Right renal cortex interstitium (tissue), 3 donors: ENCODE data around the gene ART1. TPM values are rescaled to one million over a fixed set of nuclear protein-coding genes. Genes with fewer than 3 reads are reported as not detected.

Experiments used
- DNase-seq, 3 donors: peaks; one replicate each; pipeline ENCODE4 v3.0.0-alpha.2; 2013; ENCODE audit warnings: low read depth in 3 of 3, low spot score in 2 of 3
- polyA plus RNA-seq, 3 donors: library from polyadenylated mRNA; unstranded; fragments of 120-200 nt; gene quantifications; one replicate each; pipeline ENCODE4 v1.2.1, GENCODE V29; 2013; ENCODE audit not compliant: insufficient read length in 3 of 3

Gene ART1
- polyA plus RNA-seq, 3 donors = not detected

- DNase-seq = no peak
These were observed 19.2 kb downstream of the ART1 start for GRCh38 chr11:3664032-3664630.

DNA sequence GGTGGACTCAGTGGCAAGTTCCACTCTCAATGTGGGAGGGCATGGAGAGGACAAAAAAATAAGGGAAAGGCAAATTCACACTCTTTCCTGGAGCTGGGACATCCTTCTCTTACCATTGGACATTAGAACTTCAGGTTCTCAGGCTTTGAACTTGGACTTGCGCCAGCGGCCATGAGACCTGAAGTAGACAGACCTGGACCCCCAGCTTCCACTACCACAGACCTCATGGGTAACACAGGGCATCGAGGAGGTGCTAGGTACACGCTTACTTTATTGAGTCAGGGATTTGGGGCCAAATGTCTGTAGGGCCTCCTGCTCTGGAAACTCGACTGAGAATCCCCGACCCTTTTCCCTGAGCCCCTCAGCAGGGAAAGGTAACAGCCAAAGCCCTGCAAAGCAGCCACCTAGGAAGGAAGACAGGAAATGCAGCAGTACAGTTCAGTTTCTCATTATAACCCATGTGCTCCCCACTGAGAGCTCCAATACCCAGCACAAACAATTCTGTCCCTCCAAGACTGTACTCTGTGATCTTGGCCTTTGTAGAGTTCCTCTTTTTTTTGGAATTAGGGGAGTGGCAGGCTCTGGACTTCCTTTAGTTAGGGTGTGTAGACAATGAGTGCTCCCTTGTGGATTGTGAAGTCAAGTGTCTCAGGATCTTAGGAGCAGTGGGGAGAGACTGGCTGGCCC, 20.6 kb downstream of the ART1 start:
- no peak for DNase-seq

GRCh38 chr11:3666023-3666530, 21.1 kb downstream of the ART1 start:
- DNase-seq = no peak

- DNase-seq = no peak
These were observed 22.5 kb downstream of the ART1 start for GRCh38 chr11:3667149-3668035.

GRCh38 chr11:3669128-3669527, 24.2 kb downstream of the ART1 start:
- no peak for DNase-seq

GRCh38 chr11:3669742-3670183, 24.8 kb downstream of the ART1 start:
- DNase-seq = no peak

DNA sequence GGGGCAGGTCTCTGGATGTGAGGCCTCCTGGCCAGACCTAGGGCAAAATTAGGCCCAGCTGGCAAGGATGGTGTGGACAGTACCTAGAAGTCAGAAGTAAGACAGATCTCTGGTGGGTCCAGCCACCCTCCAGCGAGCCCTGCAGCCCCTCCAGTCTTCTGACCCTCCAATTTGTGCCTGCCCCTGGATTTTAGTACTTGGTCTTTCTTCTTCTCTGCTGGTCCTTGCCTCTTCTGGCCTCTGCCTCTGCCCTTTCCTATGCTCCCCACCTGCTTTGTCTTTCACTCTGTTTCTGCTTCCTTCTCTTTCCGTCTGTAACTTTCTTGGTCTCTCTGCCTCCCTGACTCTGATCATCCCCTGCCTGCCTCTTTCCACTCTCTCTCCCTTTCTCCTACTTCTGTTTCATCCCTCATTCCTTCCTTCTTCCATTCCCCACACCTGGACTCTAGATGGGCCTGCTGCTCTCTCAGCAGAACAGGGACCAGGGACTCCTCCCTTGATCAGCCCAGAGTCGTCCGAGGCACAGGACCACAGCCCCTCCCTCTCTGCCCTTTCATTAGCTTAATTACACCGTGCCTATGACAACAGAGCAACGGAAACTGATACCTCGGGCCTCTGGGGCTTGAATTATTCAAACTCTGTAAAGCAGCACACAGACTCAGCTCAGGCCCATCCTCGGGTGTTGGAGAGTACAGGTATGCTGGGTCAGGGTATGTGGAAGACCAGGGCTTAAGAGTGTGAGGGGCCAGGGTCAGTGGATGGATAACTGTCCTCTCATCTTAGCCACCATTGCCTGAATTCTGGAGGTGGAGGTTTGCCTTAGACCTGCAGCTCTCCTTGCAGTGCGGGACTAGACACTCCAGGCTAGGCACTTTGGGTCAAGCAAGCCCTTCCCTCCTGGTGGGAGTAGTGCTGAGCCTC, 26.7 kb downstream of the ART1 start, which contains the start of gene CHRNA10:
TSS of gene CHRNA10 (minus strand) at position 51 of the 921 bp plus-strand sequence. CDS start 72 bp downstream, outside the sequence.
- peak in 2 of 3 donors; percentile 8 to 21 for DNase-seq

DNA sequence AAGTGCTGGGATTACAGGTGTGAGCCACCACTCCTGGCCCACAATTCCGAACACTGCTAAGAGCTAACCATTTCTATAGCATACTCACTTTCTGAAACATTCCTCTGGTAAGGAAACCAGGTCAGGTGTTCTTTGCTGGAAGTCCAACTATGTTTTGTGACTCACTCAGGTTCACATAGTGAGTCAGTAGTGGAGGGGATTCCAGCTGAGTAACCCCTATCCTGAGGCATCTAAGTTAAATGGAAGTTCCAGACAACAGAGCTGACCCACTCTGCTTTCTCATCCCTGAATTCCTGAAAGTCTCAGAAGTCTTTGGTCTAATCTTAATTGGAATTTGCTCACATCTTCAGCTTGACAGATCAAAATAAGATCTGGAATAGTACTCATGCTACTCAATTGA, 29.3 kb downstream of the ART1 start:
- DNase-seq = no peak

DNA sequence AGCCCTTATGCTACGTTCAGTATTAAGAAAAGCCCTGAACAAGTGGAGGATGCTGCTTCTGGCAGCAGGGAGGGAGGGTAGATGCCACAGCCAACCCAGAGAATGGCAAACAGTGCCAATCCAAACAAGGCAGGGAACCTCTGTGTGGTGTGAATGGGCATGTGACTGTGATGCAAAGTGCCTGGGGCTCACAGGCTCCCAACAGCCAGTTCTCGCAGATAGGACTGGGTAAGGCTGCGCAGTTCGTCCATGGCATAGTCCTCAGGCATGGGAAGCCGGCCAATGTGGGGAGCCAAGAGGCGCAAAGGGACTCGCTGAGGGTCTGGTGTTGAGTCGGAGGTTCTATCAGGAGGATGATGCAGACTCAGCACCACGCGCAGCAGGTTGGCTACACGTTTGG, 31.0 kb downstream of the ART1 start:
- DNase-seq = no peak

DNA sequence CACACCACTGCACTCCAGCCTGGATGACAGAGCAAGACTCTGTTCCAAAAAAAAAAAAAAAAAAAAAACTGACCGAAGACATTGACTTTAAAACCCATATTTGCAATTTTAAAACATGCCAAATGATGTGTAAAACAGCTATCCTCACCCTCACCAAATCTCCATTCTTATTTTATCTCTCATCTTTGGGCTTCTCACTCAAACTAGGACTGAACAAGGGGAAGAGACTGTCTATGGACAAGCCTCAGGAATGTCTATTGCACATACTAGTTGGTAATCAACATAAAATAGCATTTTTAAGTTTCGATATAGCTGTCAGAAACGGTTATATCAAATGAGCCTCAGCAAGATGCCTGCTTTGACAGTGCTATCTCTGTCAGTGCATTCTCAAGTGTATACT, 34.1 kb downstream of the ART1 start:
- DNase-seq = no peak

DNA sequence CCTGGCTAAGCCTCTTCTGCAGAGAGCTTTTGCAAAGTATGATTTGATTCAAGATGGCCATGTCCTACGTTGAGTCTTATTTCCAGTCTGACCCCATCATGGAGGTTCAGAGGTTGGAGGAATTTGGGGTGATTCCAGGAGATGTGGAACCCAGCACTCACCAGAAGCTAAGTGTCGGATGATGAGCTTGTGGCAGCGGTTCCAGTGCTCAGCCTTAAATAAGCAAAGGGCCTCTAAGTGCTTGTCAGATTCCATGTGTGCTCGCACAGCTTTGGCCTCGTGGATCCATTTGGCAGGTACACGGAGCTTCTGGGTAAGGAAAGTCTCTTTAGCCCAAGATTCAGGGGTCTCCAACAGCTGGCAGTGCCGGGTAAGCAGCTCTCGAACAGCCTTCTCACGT, 38.1 kb downstream of the ART1 start:
- no peak for DNase-seq

GRCh38 chr11:3684129-3684818, 39.3 kb downstream of the ART1 start:
- DNase-seq = no peak

GRCh38 chr11:3684819-3685172, 39.9 kb downstream of the ART1 start:
- no peak for DNase-seq

GRCh38 chr11:3685923-3686322, 41.0 kb downstream of the ART1 start:
- DNase-seq = no peak

DNA sequence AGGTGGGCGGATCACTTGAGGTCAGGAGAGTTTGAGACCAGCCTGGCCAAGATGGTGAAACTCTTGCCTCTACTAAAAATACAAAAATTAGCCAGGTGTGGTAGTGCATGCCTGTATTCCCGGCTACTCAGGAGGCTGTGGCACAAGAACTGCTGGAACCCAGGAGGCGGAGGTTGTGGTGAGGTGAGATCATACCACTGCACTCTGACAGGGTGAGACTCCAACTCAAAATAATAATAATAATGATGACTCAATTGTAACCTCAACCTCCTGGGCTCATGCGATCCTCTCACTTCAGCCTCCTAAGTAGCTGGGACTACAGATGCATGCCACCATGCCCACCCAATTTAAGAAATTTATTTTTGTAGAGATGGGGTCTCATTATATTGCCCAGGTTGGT, 41.8 kb downstream of the ART1 start:
- DNase-seq = no peak

GRCh38 chr11:3700410-3700809, 55.5 kb downstream of the ART1 start:
- DNase-seq = no peak

GRCh38 chr11:3700910-3701309, 56.0 kb downstream of the ART1 start:
- DNase-seq = no peak

GRCh38 chr11:3703383-3703782, 58.5 kb downstream of the ART1 start:
- no peak for DNase-seq

DNA sequence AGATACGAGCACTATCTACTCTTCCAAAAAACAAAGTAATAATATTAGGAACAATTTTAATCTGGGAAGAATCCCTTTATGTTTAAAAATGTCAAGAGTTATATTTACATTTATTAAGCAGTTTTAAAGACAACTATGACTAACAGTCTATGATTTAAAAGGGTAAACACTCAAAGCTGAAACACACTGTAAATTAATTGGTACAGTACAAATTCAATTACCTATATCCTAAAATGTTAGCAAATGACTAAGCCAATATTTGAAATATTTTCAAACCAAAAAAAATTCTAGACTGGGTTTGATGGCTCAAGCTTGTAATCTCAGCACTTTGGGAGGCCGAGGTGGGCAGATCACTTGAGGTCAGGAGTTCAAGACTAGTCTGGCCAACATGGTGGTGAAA, 62.2 kb downstream of the ART1 start:
- DNase-seq = no peak

GRCh38 chr11:3709977-3710376, 65.0 kb downstream of the ART1 start:
- DNase-seq = no peak
